DND-41 (cell line): Measurements from ENCODE around the gene PLEKHM3.

Source experiments
- ATAC-seq: fragments of 200-7000 bp; cut with Tn5 transposase; 3 replicates; pipeline ENCODE4 v1.9.1; 2021; ENCODE audit warnings: low read depth; ENCODE audit not compliant: insufficient read depth
- DNase-seq: peaks from one replicate; pipeline ENCODE4 v3.0.0-alpha.2; 2020
- H2AFZ ChIP-seq: 2 replicates; pipeline ENCODE4 v1.6.0; 2012; ENCODE audit warnings: low read depth, low read length
- H3K27ac ChIP-seq: 2 replicates; pipeline ENCODE4 v1.5.1; 2012; ENCODE audit warnings: low read length, inconsistent platforms
- H3K27me3 ChIP-seq: fragments of 200-600 bp; sonication (generic); 2 replicates; pipeline ENCODE4 v1.6.0; 2012; ENCODE audit warnings: low read length, mild to moderate bottlenecking, inconsistent platforms; ENCODE audit not compliant: insufficient read depth, poor library complexity
- H3K36me3 ChIP-seq: 2 replicates; pipeline ENCODE4 v1.5.1; 2012; ENCODE audit warnings: low read length, inconsistent platforms; ENCODE audit not compliant: insufficient read depth
- H3K4me1 ChIP-seq: 2 replicates; pipeline ENCODE4 v1.5.1; 2012; ENCODE audit warnings: mild to moderate bottlenecking, low read length; ENCODE audit not compliant: insufficient read depth
- H3K4me2 ChIP-seq: 2 replicates; pipeline ENCODE4 v1.6.0; 2012; ENCODE audit warnings: mild to moderate bottlenecking, moderate library complexity, low read length, inconsistent platforms; ENCODE audit not compliant: insufficient read depth
- H3K4me3 ChIP-seq, 2 experiments: fragments of 200-600 bp in 1 of 2; shearing (Covaris generic) in 1 of 2; 2 replicates each; pipeline ENCODE4 v1.5.1; 2012 to 2016; ENCODE audit warnings: inconsistent platforms in 2 of 2, low read length in 2 of 2, mild to moderate bottlenecking in 2 of 2, low read depth in 1 of 2, moderate library complexity in 1 of 2
- H3K79me2 ChIP-seq: 2 replicates; pipeline ENCODE4 v1.6.0; 2012; ENCODE audit warnings: low read length, inconsistent platforms; ENCODE audit not compliant: insufficient read depth
- H3K9ac ChIP-seq: 2 replicates; pipeline ENCODE4 v1.6.0; 2012; ENCODE audit warnings: low read depth, mild to moderate bottlenecking, inconsistent platforms, low read length, moderate library complexity
- H3K9me3 ChIP-seq: 2 replicates; pipeline ENCODE4 v1.5.1; 2012; ENCODE audit warnings: low read length, moderate library complexity, mild to moderate bottlenecking, inconsistent platforms; ENCODE audit not compliant: insufficient read depth, severe bottlenecking
- H4K20me1 ChIP-seq: 2 replicates; pipeline ENCODE4 v1.6.0; 2012; ENCODE audit warnings: low read length; ENCODE audit not compliant: insufficient read depth
- EZH2 ChIP-seq: IDR thresholded peaks from 3 replicates; pipeline ENCODE4 v1.6.1; 2012; ENCODE audit warnings: borderline replicate concordance, low read depth, mild to moderate bottlenecking, moderate library complexity, low read length, inconsistent platforms; ENCODE audit not compliant: severe bottlenecking
- TF ChIP-seq, protein P1 (sequence below): IDR thresholded peaks from 2 replicates; pipeline ENCODE4 v1.5.1; 2012; ENCODE audit warnings: borderline replicate concordance, low read length, moderate library complexity, mild to moderate bottlenecking; ENCODE audit not compliant: poor library complexity, severe bottlenecking; ENCODE audit errors: extremely low read depth

PLEKHM3 gene

DNA sequence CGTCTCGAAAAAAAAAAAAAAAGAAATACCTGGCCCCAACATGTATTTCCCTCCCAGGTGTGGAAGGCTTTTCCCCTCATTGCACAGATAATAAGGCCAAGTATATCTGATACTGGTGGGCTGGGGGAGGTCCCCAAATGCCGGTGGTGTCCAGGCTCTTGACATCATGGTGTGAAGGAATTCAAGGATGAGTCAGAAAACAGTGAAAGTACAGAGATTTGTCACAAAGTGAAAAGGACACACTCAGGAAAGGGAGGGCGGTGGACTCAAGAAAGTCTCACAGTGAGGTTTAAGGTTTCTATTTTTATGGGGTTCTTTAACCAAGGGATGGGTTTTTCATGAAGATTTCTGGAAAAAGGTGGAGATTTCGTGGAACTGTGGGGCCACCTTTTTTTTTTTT is 217.8 kb downstream of the PLEKHM3 start:
- no peak overlapping the region for H2AFZ ChIP-seq
- no peaks in the 10 kb centered on the region for H3K4me1 ChIP-seq
- H3K27me3 ChIP-seq: no peaks in the 10 kb centered on the region
- no peaks in the 10 kb centered on the region for H3K9me3 ChIP-seq
- H3K27ac ChIP-seq: no peak overlapping the region
- no peak overlapping the region for H3K9ac ChIP-seq
- no peak overlapping the region for H3K4me2 ChIP-seq
- no peak overlapping the region for H3K4me3 ChIP-seq
- TF ChIP-seq, protein P1, sequence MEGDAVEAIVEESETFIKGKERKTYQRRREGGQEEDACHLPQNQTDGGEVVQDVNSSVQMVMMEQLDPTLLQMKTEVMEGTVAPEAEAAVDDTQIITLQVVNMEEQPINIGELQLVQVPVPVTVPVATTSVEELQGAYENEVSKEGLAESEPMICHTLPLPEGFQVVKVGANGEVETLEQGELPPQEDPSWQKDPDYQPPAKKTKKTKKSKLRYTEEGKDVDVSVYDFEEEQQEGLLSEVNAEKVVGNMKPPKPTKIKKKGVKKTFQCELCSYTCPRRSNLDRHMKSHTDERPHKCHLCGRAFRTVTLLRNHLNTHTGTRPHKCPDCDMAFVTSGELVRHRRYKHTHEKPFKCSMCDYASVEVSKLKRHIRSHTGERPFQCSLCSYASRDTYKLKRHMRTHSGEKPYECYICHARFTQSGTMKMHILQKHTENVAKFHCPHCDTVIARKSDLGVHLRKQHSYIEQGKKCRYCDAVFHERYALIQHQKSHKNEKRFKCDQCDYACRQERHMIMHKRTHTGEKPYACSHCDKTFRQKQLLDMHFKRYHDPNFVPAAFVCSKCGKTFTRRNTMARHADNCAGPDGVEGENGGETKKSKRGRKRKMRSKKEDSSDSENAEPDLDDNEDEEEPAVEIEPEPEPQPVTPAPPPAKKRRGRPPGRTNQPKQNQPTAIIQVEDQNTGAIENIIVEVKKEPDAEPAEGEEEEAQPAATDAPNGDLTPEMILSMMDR: no peak
- DNase-seq (no peak), ATAC-seq (no peak)
- H3K79me2 ChIP-seq: no peaks in the 10 kb centered on the region
- no peaks in the 10 kb centered on the region for H4K20me1 ChIP-seq
- no peaks in the 10 kb centered on the region for H3K36me3 ChIP-seq

DNA sequence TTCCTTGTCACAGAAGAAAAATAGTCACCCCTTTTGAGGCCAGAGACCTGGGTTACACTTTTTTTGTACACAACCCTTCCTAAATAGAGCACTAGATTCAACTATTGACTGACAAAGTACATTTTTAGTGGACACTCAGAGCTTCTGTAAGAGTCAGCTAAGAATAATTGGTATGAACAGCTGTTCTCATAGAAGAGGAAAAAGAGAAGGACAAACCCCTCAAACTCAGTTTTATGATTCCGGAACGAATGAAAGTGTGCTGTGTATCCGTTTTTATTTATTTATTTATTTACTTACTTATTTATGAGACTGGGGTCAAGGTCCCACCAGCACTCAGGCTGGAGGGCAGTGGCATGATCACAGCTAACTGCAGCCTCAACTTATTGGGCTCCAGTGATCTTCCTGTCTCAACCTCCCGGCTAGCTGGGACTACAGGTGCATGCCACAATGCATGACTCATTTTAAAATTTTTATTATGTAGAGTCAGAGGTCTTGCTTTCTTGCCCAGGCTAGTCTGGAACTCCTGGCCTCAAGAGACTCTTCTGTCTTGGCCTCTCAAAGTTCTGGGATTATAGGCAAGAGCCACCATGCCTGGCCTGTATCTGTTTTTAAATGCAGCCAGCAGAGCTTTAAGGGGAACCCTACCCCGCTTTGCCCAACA is 219.6 kb downstream of the PLEKHM3 start:
- TF ChIP-seq, protein P1: no peak
- TF ChIP-seq EZH2: no peak
- Histone ChIP-seq H4K20me1 (no peaks in the 10 kb centered on the region), H3K79me2 (no peaks in the 10 kb centered on the region), H3K4me2 (no peak overlapping the region), H3K4me3 (no peak overlapping the region), H3K4me1 (no peaks in the 10 kb centered on the region), H3K27me3 (no peaks in the 10 kb centered on the region), H3K9ac (no peak overlapping the region), H2AFZ (no peak overlapping the region), H3K9me3 (no peaks in the 10 kb centered on the region), H3K27ac (no peak overlapping the region), H3K36me3 (no peaks in the 10 kb centered on the region)
- ATAC-seq (no peak), DNase-seq (no peak)

DNA sequence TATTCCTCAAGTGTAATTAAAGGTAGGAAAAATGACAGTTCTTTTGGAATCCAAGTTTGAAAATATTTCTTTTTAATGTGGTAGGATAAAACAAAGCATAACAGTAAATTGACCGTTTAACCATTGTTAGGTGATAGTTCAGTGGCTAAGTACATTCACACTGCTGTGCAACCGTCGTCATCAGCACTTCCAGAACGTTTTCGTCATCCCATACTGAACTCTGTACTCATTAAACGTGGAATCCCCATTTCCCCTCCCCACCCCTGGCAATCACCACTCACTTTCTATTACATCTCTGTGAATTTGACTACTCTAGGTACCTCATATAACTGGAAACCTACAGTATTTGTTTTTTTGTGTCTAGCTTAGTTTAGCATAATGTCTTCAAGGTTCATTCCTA is 222.7 kb downstream of the PLEKHM3 start:
- TF ChIP-seq EZH2: no peak
- TF ChIP-seq, protein P1: no peak
- no peak overlapping the region for H3K27ac ChIP-seq
- no peaks in the 10 kb centered on the region for H3K36me3 ChIP-seq
- no peaks in the 10 kb centered on the region for H4K20me1 ChIP-seq
- no peak overlapping the region for H3K4me3 ChIP-seq
- H3K9ac ChIP-seq: no peak overlapping the region
- H2AFZ ChIP-seq: no peak overlapping the region
- no peaks in the 10 kb centered on the region for H3K9me3 ChIP-seq
- DNase-seq (no peak), ATAC-seq (no peak)
- H3K79me2 ChIP-seq: no peaks in the 10 kb centered on the region
- H3K27me3 ChIP-seq: no peaks in the 10 kb centered on the region
- no peaks in the 10 kb centered on the region for H3K4me1 ChIP-seq
- H3K4me2 ChIP-seq: no peak overlapping the region

DNA sequence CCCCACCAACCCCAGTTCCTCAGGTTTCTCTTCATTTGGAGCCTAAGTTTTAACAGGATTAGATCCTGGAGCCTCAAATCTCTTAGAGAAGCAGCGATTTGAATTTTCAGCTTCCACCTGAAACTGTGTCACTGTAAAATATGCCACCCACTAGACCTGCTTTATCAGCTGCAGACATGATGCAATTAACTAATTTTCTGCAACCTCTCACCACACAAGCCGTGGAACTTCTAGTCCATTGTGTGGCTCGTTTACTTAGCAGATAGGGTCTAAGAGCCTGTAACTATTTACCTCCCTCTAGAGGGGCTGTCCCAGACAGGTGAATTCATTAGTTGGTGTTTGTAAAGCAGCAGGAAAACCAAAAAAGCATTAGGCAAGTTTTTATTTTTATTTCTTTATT is 224.1 kb downstream of the PLEKHM3 start:
- Histone ChIP-seq H3K27me3 (no peaks in the 10 kb centered on the region), H3K36me3 (no peaks in the 10 kb centered on the region), H2AFZ (no peak overlapping the region), H3K4me1 (no peaks in the 10 kb centered on the region), H4K20me1 (no peaks in the 10 kb centered on the region), H3K4me2 (no peak overlapping the region), H3K4me3 (no peak overlapping the region), H3K79me2 (no peaks in the 10 kb centered on the region), H3K27ac (no peak overlapping the region), H3K9me3 (no peaks in the 10 kb centered on the region), H3K9ac (no peak overlapping the region)
- no peak for TF ChIP-seq EZH2
- TF ChIP-seq, protein P1: no peak
- no peak for DNase-seq
- ATAC-seq: no peak
